HG03378 (cell line): ENCODE measurements around the gene TMEM54.

Experiments
- ATAC-seq: cut with Tn5 transposase; IDR thresholded peaks from one replicate; pipeline ENCODE4 v1.9.1; 2021; ENCODE audit warnings: mild to moderate bottlenecking, moderate library complexity; ENCODE audit not compliant: unreplicated experiment

Gene TMEM54

GRCh38 chr1:32895325-32896215, 5.6 kb downstream of the TMEM54 start:
- ATAC-seq: no peak

DNA sequence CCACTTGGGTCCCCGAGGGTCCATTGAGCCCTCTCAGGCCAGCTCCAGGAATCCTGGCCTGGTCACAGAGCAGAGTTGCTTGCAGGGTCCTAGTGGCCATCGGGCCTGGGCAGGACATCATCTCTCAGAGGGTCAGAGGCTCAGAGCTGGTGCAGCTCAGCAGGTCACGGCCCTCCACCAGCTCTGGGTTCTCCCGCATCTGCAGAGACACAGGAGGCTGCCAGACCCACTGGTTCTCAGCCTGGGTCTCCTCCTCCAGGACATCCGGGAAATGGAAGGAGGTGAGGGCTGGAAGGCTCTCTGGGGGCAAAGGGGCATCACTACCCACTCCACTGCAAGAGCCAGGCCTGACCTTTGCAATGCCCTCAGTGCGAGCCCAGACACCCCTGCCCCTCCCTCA, 6.5 kb downstream of the TMEM54 start:
- no peak for ATAC-seq

DNA sequence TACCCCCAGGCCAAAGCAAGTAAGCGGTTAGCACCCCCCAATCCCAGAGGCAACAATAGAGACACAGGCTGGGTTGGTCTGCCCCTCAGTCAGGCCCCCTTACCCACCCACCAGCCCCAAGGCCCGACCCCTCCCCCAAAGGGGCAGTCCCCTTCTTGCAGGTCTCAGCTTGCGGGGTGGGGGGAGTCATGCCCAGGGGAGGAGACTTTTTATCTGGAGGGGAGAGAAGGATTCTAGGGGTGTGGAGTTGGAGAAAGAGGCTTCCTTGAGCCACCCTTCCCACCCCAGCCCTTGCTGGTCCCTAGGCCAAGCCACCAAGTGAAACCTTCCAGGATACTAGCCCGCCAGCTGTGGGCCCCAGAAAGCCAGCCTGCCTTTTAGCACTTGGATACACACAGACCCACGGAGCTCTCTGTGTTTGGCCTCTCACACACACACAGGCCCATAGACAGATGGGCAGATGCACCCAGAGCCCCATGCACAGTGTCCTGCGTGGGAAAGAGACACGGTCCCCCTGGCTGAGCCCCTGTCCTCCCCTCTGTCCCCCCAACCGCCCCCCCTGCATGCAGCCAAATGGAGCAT, 7.1 kb downstream of the TMEM54 start:
- no peak for ATAC-seq

GRCh38 chr1:32893198-32894018, 7.8 kb downstream of the TMEM54 start:
- no peak for ATAC-seq

GRCh38 chr1:32892368-32893197, 8.6 kb downstream of the TMEM54 start:
- no peak for ATAC-seq

DNA sequence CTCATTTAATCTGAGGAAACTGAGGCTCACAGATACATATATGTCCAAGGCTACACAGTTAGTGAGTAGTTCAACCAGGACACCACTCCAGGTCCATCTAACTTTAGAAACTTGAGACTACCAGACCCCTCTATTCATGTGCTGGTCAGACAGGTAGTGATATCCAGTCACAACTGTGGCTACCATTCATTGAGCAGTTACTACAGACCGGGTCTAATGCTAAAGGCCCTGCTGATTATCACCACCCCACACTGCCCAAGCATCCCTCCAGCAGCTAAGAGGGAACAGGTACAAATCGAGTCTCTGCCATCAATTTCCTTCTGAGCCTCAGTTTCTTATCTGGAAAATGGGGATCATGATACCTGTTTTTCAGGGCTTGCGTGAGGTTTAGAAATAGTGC, 9.6 kb downstream of the TMEM54 start:
- ATAC-seq: no peak

GRCh38 chr1:32891241-32891570, 10.0 kb downstream of the TMEM54 start:
- ATAC-seq: no peak

DNA sequence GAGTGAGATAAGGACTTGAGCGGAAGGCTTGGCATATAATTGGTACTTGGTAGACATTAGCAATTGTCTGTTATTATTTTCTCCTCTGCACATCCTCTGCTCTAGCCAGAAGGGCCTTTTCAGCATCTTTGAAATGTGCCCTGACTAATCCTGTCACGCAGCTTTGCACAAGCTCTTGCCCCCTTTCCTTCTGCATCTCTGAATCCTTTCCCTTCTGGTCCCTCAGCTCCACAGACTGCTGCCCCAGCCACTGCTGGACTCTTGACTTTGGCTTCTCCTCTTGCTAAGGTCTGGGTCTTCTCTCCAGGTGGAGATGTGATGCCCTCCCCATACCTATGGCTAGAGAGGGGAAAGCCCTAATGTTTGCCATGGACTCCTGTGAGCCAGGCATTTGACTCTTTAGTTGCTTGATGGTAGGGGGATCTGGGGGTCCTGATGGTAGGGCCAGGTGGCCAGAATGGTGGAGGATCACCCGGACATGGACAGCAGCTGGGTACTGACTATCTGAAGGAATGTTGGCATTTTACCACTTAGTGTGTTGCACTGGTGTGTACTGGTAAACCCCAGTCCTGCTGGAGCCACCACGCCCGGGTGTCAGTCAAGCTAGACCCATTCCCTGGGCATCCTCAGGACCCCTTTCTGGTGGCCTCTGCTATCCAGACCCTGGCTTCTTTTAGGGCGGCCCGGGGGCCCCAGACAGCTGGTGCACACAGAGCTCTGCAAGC, 10.5 kb downstream of the TMEM54 start:
- no peak for ATAC-seq

DNA sequence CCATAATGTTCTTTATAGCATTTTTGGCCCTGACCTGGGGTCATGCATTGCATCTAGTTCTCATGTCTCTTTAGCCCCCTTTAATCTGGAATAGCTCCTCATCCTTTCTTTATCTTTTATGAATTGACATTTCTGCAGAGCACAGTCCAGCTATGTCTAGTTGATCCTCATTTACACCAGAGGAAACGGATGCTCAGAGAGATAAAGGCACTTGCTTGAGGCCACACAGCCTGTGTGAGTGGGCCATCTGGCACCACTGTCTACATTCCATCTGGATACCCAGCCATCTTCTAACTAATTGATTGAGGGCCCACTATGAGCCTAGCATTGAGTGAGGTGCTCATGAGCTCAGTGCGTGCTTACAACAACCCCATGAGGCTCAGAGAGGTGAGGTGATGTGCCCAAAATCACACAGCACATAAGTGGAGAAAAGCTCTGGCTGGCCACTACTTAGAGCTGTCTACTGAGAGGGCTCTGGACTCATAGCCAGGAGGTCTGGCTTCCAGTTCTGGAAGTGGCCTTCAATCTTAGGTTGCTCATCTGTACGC, 11.4 kb downstream of the TMEM54 start:
- ATAC-seq: no peak

DNA sequence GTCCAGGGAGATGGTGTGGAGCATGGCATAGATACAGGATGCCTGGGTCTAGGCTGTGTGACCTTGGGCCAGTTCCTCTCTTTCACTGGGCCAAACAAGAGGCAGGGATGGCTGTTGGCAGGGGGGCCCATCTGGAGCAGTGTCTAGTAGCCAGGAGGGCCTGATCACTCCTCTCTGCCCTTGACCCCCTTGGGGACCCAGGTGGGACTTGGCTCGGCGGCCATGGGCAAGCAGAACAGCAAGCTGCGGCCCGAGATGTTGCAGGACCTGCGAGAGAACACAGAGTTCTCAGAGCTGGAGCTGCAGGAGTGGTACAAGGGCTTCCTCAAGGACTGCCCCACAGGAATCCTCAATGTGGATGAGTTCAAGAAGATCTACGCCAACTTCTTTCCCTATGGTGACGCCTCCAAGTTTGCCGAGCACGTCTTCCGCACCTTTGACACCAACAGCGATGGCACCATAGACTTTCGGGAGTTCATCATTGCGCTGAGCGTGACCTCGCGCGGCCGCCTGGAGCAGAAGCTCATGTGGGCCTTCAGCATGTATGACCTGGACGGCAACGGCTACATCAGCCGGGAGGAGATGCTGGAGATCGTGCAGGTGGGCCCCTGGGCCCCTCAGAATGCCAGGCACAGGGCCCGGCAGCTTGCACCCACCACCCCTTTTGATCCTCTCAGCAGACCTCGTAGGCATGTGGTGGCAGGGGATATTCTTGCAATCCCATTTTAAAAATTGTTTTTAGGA, 12.3 kb downstream of the TMEM54 start:
- ATAC-seq: no peak

- ATAC-seq: no peak
These were observed 13.1 kb downstream of the TMEM54 start for GRCh38 chr1:32888134-32888533.

GRCh38 chr1:32887623-32888022, 13.6 kb downstream of the TMEM54 start:
- no peak for ATAC-seq

DNA sequence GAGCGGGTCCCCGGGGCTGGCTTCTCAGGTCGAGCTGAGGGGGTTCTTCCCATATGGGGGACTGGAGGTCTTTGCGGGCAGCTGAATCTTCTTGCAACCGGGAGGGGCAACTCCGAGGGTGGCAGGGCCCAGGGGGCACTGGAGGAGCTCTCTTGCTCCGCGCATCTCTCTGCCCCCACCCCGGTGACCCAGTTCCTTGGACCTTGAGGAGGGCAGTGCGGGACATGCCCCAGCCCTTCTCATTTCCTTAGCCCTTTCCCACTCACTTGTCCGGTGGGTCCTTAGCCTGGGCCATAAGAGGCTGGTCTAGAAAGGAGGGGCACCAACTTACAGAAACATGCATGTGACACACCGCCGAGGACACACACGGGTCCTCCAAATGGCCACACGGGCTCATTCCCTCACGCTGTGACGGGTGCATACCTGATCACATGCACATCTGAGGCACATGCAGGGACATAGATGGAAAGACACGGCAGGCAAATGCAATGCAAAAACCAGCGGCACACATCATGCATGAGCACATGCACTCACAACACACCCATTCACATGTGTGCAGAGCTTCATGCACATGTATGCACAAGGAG, 14.3 kb downstream of the TMEM54 start:
- no peak for ATAC-seq

- ATAC-seq: no peak
These were observed 15.0 kb downstream of the TMEM54 start, which contains the start of gene HPCA for GRCh38 chr1:32886004-32886827. Gene HPCA, plus strand, starts transcription at chr1:32886491. Its CDS starts 2,408 bp downstream, at chr1:32888899.

- no peak for ATAC-seq
These were observed 15.5 kb downstream of the TMEM54 start for GRCh38 chr1:32885676-32886003.

DNA sequence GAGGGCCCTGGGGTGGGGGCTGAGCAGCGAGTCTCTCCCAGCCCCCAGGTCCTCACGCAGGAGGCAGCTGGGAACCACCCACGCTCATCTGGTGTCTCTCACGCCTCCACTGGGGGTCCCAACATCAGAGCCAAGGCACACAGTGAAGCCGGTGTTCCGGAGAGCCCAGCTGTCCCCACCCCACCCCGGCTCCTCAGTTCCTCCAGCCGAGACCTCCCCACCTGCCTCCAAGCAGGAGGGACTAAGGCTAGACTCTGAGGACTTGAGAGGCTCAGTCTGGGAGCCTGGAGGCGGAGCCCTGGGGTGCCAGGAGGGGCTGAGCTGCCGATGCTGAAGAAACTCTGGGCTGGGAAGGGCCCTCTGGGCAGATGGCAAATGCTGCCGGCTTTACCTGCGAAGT, 16.5 kb downstream of the TMEM54 start:
- no peak for ATAC-seq

GRCh38 chr1:32884032-32884372, 17.2 kb downstream of the TMEM54 start:
- ATAC-seq: no peak

GRCh38 chr1:32883338-32884031, 17.7 kb downstream of the TMEM54 start:
- no peak for ATAC-seq
